ENCODE results near the gene ST3GAL3. TPM values are rescaled to one million over a fixed set of nuclear protein-coding genes. Genes with fewer than 3 reads are reported as not detected.

The ST3GAL3 gene
- total RNA-seq, 1 experiment from 2014 or later: 26.0 TPM

GRCh38 chr1:43671626-43672330 lies 35.6 kb upstream of the ST3GAL3 start:
- no peak for DNase-seq (ENCODE audit: low read depth, low spot score)
- Histone ChIP-seq H3K4me3 (ENCODE audit: low read depth in 2 of 2, low read length in 2 of 2) (no peak overlapping the region), H3K27ac (ENCODE audit: low read length) (no peak overlapping the region), H3K9me3 (ENCODE audit: control insufficient read depth, insufficient read depth, low read depth, low read length) (no peaks in the 10 kb centered on the region), H3K4me1 (ENCODE audit: control insufficient read depth, insufficient read depth, low read length) (no peaks in the 10 kb centered on the region), H3K27me3 (ENCODE audit: control insufficient read depth, insufficient read depth, low read length) (no peaks in the 10 kb centered on the region), H3K36me3 (ENCODE audit: control insufficient read depth, insufficient read depth, low read length) (peaks cover 25% of the 10 kb centered on the region)
- in situ Hi-C loops (cut with HindIII; ENCODE audit: low pct_unique_long_range_greater_than_20kb, low sequenced_read_pairs) (no loop called here), intact Hi-C loops (cut with micrococcal nuclease; ENCODE audit: unreplicated experiment) (no loop called here)
- ATAC-seq: no peak
- TF ChIP-seq REST (IDR thresholded peaks at IDR 0.05; ENCODE audit: insufficient read depth in 1 of 2, low read depth in 2 of 2, low read length in 1 of 2) (no peak), POLR2AphosphoS5 (IDR thresholded peaks at IDR 0.05; ENCODE audit: low read depth, low read length) (no peak), TCF7L2 (IDR thresholded peaks at IDR 0.05; ENCODE audit: low read depth, low read length) (no peak), SIN3A (IDR thresholded peaks at IDR 0.05; ENCODE audit: borderline replicate concordance, insufficient read depth, low read depth, low read length) (no peak), CTCF (IDR thresholded peaks at IDR 0.05) (no peak)
- BruUV-seq (replicated peaks): no TSS peak
- CTCF ChIA-PET: interaction anchor here (0.7 kb wide), 1 partner anchor 266 kb away, joined by 5 read pairs; no protein-coding TSS in a partner anchor
- POLR2A ChIA-PET: no interaction called here

GRCh38 chr1:43673261-43673660 lies 34.1 kb upstream of the ST3GAL3 start:
- Histone ChIP-seq H3K36me3 (ENCODE audit: control insufficient read depth, insufficient read depth, low read length) (peaks cover 25% of the 10 kb centered on the region), H3K27me3 (ENCODE audit: control insufficient read depth, insufficient read depth, low read length) (no peaks in the 10 kb centered on the region), H3K4me1 (ENCODE audit: control insufficient read depth, insufficient read depth, low read length) (no peaks in the 10 kb centered on the region), H3K9me3 (ENCODE audit: control insufficient read depth, insufficient read depth, low read depth, low read length) (no peaks in the 10 kb centered on the region), H3K27ac (ENCODE audit: low read length) (no peak overlapping the region), H3K4me3 (ENCODE audit: low read depth in 2 of 2, low read length in 2 of 2) (no peak overlapping the region)
- in situ Hi-C loops (cut with HindIII; ENCODE audit: low pct_unique_long_range_greater_than_20kb, low sequenced_read_pairs) (no loop called here), intact Hi-C loops (cut with micrococcal nuclease; ENCODE audit: unreplicated experiment) (no loop called here)
- ATAC-seq (no peak), DNase-seq (ENCODE audit: low read depth, low spot score) (no peak)
- ChIA-PET POLR2A (no interaction called here), CTCF (no interaction called here)
- BruUV-seq (replicated peaks): no TSS peak
- no peak for TF ChIP-seq REST (IDR thresholded peaks at IDR 0.05; ENCODE audit: insufficient read depth in 1 of 2, low read depth in 2 of 2, low read length in 1 of 2)
- no peak for TF ChIP-seq TCF7L2 (IDR thresholded peaks at IDR 0.05; ENCODE audit: low read depth, low read length)
- no peak for TF ChIP-seq CTCF (IDR thresholded peaks at IDR 0.05)
